Measurements from ENCODE around the gene PADI3. TPM values are rescaled to one million over a fixed set of nuclear protein-coding genes. Genes with fewer than 3 reads are reported as not detected.

Gene PADI3
- total RNA-seq, 4 donors from 2014 or later = not detected

DNA sequence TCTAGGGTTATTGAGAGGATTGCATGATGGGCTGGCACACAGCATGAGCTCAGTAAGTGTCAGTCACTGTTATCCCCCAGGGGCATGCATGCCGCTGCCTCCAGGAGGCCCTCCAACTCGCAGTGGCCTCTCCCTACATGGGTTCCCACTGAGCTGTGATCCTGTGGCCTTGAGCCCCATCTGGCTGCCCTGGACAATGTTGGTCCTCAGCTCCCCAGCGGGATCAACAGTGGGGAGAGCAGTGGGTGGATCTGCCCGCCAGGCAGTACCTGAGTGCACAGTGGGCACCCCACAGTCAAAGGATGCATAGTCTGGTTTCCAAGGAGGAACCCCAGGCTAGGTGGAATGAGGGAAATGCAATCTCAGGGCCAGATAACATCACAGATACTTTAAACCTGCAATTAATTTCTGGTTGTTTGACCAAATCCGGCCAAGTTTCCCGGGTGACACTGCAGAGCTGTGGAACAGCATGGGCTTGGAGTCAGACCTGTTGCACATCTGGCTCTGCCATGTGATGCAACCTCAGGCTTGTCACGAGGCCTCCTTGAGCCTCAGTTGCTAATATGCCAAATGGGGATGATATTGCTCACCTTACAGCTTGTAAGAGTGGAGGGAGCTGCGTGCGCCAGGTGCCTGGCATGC is 9.3 kb downstream of the PADI3 start:
- H3K27ac ChIP-seq = no peak overlapping the region
- in situ Hi-C loops (cut with MboI; ENCODE audit: low pct_ligation_motif_present in 1 of 4, low pct_unique_long_range_greater_than_20kb in 1 of 4, low sequenced_read_pairs in 3 of 4) = no loop called here
- 71% methylated on average over 9 of the region's 9 CpGs; no CpG with 5 or more reads in 1 of the 2 donors for WGBS, 2 donors (ENCODE audit: low coverage in 1 of 2)
- H3K4me3 ChIP-seq = no peak overlapping the region
- TF ChIP-seq POLR2AphosphoS5 (IDR thresholded peaks at IDR 0.05) (no peak), EP300 (IDR thresholded peaks at IDR 0.05; ENCODE audit: low read depth) (no peak), POLR2A (IDR thresholded peaks at IDR 0.05) (no peak)
- TF ChIP-seq, protein P1, sequence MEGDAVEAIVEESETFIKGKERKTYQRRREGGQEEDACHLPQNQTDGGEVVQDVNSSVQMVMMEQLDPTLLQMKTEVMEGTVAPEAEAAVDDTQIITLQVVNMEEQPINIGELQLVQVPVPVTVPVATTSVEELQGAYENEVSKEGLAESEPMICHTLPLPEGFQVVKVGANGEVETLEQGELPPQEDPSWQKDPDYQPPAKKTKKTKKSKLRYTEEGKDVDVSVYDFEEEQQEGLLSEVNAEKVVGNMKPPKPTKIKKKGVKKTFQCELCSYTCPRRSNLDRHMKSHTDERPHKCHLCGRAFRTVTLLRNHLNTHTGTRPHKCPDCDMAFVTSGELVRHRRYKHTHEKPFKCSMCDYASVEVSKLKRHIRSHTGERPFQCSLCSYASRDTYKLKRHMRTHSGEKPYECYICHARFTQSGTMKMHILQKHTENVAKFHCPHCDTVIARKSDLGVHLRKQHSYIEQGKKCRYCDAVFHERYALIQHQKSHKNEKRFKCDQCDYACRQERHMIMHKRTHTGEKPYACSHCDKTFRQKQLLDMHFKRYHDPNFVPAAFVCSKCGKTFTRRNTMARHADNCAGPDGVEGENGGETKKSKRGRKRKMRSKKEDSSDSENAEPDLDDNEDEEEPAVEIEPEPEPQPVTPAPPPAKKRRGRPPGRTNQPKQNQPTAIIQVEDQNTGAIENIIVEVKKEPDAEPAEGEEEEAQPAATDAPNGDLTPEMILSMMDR (IDR thresholded peaks at IDR 0.05) = no peak
- H3K4me1 ChIP-seq = peaks cover 0 to 9% (median 0%) of the 10 kb centered on the region in 4 donors
- H3K27me3 ChIP-seq = no peaks in the 10 kb centered on the region
- DNase-seq = no peak
- H3K36me3 ChIP-seq = no peaks in the 10 kb centered on the region
- intact Hi-C loops (cut with DNase I; ENCODE audit: low total_unique reads) = no loop called here
- no peaks in the 10 kb centered on the region for H3K9me3 ChIP-seq

DNA sequence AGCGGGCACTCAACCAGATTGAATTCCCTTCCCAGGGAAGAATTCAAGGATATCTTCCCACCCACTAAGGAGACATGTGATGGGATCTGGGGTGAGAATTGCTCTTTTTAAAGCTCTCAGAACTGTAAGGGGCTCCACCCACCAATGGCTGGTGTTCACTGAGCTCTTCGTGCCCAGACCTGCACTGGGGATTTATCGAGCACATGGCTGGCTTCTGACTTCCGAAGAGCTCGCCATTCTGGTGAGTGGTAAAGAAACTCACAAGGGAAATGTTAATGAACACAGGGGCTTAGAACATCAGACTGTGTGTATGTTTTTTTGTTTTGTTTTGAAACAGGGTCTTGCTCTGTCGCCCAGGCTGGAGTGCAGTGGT is 9.8 kb downstream of the PADI3 start:
- no peak for DNase-seq
- H3K27me3 ChIP-seq = no peaks in the 10 kb centered on the region
- WGBS, 2 donors (ENCODE audit: low coverage in 1 of 2) = 82 to 100% methylated on average over 1 to 6 of the region's 6 CpGs
- TF ChIP-seq, protein P1 (IDR thresholded peaks at IDR 0.05) = no peak
- TF ChIP-seq POLR2AphosphoS5 (IDR thresholded peaks at IDR 0.05) = no peak
- TF ChIP-seq POLR2A (IDR thresholded peaks at IDR 0.05) = no peak
- TF ChIP-seq EP300 (IDR thresholded peaks at IDR 0.05; ENCODE audit: low read depth) = no peak
- no peaks in the 10 kb centered on the region for H3K9me3 ChIP-seq
- H3K4me1 ChIP-seq = peaks cover 0 to 9% (median 0%) of the 10 kb centered on the region in 4 donors
- no peak overlapping the region for H3K4me3 ChIP-seq
- in situ Hi-C loops (cut with MboI; ENCODE audit: low pct_ligation_motif_present in 1 of 4, low pct_unique_long_range_greater_than_20kb in 1 of 4, low sequenced_read_pairs in 3 of 4) (no loop called here), intact Hi-C loops (cut with DNase I; ENCODE audit: low total_unique reads) (no loop called here)
- H3K27ac ChIP-seq = no peak overlapping the region
- no peaks in the 10 kb centered on the region for H3K36me3 ChIP-seq

DNA sequence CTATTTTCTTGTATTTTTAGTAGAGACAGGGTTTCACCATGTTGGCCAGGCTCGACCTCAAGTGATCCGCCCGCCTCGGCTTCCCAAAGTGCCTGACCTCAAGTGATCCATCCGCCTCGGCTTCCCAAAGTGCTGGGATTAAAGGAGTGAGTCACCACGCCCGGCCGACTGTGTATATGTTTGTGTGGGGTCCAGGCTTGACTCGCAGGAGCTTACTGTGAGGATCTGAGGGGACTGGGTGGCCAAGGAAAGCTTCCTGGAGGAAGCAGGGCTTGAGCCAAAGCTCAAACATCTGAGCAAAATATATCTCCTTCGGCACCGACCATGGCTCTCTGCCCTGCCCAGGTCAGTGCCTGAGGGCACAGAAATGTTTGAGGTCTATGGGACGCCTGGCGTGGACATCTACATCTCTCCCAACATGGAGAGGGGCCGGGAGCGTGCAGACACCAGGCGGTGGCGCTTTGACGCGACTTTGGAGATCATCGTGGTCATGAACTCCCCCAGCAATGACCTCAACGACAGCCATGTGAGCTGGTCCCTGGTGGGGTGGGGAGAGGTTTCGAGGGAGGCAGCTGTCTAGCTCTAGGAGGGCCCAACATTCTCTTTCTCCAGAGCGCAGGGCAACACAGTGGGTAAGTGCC is 10.5 kb downstream of the PADI3 start:
- Histone ChIP-seq H3K27me3 (no peaks in the 10 kb centered on the region), H3K27ac (no peak overlapping the region), H3K36me3 (no peaks in the 10 kb centered on the region), H3K9me3 (no peaks in the 10 kb centered on the region), H3K4me1 (peaks cover 0 to 9% (median 0%) of the 10 kb centered on the region in 4 donors), H3K4me3 (no peak overlapping the region)
- in situ Hi-C loops (cut with MboI; ENCODE audit: low pct_ligation_motif_present in 1 of 4, low pct_unique_long_range_greater_than_20kb in 1 of 4, low sequenced_read_pairs in 3 of 4) (no loop called here), intact Hi-C loops (cut with DNase I; ENCODE audit: low total_unique reads) (no loop called here)
- WGBS, 2 donors (ENCODE audit: low coverage in 1 of 2) = 77% methylated on average over 23 of the region's 24 CpGs; no CpG with 5 or more reads in 1 of the 2 donors
- TF ChIP-seq, protein P1 (IDR thresholded peaks at IDR 0.05) = no peak
- TF ChIP-seq EP300 (IDR thresholded peaks at IDR 0.05; ENCODE audit: low read depth) = no peak
- TF ChIP-seq POLR2AphosphoS5 (IDR thresholded peaks at IDR 0.05) = no peak
- no peak for TF ChIP-seq POLR2A (IDR thresholded peaks at IDR 0.05)
- no peak for DNase-seq

DNA sequence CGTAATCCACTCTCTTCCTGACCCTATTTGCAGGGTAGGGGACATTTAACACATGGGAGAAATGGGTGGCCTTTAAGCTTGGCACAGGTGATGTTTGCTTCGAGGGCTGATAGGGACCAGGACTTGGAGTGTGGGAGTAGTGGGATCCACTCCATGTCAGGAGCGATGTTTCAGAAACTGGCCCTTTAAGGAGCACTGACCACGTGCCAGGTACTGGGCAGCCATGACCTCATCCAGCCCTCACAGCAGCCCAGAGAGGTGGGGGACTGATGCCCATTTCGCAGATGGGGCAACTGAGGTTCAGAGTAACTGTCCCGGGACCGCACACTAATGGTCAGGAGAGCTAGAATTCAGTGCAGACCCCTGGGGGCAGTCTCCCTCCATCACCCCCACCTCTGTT is 11.4 kb downstream of the PADI3 start:
- Histone ChIP-seq H3K4me3 (no peak overlapping the region), H3K27me3 (no peaks in the 10 kb centered on the region), H3K4me1 (peaks cover 0 to 3% (median 0%) of the 10 kb centered on the region in 4 donors), H3K27ac (no peak overlapping the region), H3K36me3 (no peaks in the 10 kb centered on the region), H3K9me3 (no peaks in the 10 kb centered on the region)
- no peak for DNase-seq
- 89 to 100% methylated on average over 1 to 7 of the region's 7 CpGs for WGBS, 2 donors (ENCODE audit: low coverage in 1 of 2)
- intact Hi-C loops (cut with DNase I; ENCODE audit: low total_unique reads) = no loop called here
- in situ Hi-C loops (cut with MboI; ENCODE audit: low pct_ligation_motif_present in 1 of 4, low pct_unique_long_range_greater_than_20kb in 1 of 4, low sequenced_read_pairs in 3 of 4) = no loop called here
- TF ChIP-seq POLR2A (IDR thresholded peaks at IDR 0.05) (no peak), POLR2AphosphoS5 (IDR thresholded peaks at IDR 0.05) (no peak), EP300 (IDR thresholded peaks at IDR 0.05; ENCODE audit: low read depth) (no peak)
- TF ChIP-seq, protein P1 (IDR thresholded peaks at IDR 0.05) = no peak
